GM12801 (cell line): ENCODE data around the gene ITGBL1.

Experiments
- CTCF ChIP-seq: IDR thresholded peaks from one replicate; pipeline ENCODE4 v1.5.1; 2011; ENCODE audit warnings: control low read depth; ENCODE audit not compliant: insufficient read length; ENCODE audit errors: extremely low read depth

The ITGBL1 gene

DNA sequence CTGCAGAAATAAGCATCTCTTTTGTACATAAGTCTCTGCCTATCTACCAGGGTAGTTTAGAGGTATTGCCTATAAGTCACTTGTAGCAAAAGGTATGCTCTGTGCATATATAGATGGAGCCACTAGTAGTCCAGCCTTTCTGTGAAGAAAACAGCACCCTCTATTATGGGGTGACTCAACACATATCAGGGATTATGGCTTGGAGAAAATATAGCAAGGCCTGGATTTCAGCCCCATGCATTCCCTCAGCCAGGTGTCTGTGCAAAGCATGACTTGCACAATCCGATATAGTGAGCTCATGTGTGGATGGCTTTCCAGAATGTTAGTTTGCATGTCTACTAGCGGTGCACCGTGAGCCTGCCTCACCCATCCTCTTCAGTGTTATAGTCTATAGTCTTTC, 22.7 kb upstream of the ITGBL1 start:
- no peak for TF ChIP-seq CTCF

DNA sequence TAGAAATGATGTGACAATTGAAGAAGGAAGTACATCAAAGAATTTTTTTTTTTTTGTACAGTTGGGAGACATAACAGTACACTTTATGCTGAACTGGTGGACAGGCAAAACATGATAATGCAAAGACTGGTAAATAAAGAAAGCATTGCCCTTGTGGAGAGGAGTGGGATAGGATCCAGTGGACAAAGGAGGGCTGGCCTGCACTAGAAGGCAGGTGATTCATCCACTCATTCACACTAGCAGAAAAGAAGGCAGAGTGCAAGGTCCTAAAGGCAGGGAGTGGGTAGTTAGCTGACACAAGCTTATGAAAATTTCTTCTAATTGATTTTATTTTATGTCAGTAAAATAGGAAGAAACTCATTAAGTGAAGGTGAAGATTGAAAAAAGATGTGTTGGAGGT, 18.6 kb upstream of the ITGBL1 start:
- no peak for TF ChIP-seq CTCF

DNA sequence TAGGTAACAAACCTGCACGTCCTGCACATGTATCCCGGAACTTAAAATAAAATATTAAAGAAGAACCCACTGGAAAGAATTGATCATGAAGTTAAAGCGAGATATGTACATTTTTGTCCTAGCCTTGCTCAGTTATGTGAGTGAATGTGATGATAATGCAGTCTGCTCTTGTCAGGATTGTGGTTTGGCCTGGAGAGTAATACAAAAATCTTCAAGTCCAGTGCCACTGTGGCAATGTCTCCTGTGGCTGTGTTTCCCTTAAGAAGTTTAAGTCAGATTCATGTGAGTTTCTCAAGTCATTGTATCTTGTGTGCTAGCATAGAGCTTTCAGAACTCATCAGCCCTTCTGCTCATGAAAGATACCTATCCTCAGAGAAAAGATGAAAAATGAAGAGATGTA, 18.0 kb upstream of the ITGBL1 start:
- no peak for TF ChIP-seq CTCF

DNA sequence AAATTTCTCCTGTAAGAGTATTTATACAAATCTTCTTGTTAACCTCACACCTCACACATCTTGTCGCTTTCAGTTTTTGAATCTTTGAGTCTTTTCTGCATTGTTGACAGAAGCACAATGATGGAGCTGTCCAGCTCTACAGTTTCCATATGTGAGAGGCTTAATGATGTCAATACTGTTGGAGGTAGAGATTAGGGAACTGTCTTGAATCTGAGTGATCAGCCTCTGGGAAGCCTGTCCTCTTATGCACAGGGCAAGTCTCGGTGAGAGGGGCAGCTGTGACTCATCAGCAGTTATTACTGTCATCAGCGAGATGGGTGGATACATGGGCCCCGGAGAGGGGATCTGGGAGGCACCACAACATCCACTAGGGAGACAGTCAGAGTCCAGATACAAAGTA, 4.6 kb upstream of the ITGBL1 start:
- TF ChIP-seq CTCF = no peak

GRCh38 chr13:101449790-101450748, 2.4 kb upstream of the ITGBL1 start:
- no peak for TF ChIP-seq CTCF

- no peak for TF ChIP-seq CTCF
Measured at GRCh38 chr13:101450749-101451130, 1.7 kb upstream of the ITGBL1 start.

GRCh38 chr13:101451641-101452040, 834 bp upstream of the ITGBL1 start:
- TF ChIP-seq CTCF = no peak
